HG02840 (cell line): ENCODE data around the gene S100A10.

Experiments used
- ATAC-seq: cut with Tn5 transposase; IDR thresholded peaks from one replicate; pipeline ENCODE4 v1.9.1; 2021; ENCODE audit warnings: mild to moderate bottlenecking, moderate library complexity, moderate number of reproducible peaks; ENCODE audit not compliant: unreplicated experiment, low FRiP score

Gene S100A10

GRCh38 chr1:151968058-151968457 is 25.6 kb downstream of the S100A10 start:
- no peak for ATAC-seq

- ATAC-seq, result no peak
These were observed 26.6 kb downstream of the S100A10 start for GRCh38 chr1:151967091-151967490.

DNA sequence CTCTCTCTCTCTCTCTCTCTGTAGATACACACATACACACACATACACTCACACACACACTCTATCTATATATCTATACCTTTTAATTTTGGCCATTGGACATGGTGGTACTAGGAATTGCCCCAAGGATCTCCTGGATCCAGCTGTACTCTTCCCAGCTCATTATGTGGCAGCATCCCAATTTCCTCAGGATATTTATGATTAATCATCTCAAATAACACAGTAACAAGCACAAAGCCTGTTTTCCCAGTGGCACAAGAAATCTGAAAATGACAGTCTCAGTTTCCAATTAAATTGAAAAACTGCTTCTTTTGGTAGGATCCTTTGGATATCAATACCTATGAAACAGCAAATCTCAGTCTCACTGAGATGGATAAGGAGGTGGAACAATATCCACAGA is 27.6 kb downstream of the S100A10 start:
- no peak for ATAC-seq

DNA sequence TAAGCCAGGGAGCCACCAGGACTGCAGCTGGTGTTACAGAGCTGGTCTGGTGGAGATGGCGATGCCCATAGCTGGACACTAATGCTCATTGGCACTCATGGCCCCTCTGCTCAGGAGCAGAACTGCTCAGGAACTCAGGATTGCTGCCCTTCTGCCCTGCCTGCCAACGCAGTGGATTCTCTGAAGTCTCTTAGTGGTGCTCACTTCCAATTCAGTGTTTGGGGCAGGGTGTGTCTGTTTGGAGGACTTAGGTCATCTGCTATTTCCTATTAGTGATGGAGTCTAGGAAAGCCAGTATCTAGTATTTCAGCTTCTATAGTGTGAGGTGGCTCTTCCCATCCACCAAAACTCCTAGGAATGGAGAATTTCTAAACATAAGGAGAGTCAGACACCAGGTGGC is 29.1 kb downstream of the S100A10 start:
- no peak for ATAC-seq

DNA sequence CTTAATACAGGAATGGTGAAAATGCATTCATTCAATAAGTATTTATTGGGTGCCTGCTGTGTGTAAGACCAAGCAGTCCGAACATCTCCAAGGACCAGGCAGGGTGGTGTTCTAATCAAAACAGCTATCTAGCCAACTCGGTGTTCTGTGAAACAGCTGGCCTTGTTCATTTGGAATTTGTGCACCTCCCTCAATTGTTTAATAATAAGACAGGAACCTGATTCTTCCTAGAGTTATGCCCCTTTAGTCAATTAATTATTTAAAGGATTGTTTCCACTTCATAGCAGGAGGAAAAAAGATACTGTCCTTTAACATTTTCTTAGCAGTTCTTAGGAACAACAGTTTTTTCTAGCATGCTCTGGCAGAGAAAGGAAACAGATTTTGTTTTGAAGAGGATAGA is 30.4 kb downstream of the S100A10 start:
- no peak for ATAC-seq

GRCh38 chr1:151961833-151962232 is 31.8 kb downstream of the S100A10 start:
- ATAC-seq, result no peak

DNA sequence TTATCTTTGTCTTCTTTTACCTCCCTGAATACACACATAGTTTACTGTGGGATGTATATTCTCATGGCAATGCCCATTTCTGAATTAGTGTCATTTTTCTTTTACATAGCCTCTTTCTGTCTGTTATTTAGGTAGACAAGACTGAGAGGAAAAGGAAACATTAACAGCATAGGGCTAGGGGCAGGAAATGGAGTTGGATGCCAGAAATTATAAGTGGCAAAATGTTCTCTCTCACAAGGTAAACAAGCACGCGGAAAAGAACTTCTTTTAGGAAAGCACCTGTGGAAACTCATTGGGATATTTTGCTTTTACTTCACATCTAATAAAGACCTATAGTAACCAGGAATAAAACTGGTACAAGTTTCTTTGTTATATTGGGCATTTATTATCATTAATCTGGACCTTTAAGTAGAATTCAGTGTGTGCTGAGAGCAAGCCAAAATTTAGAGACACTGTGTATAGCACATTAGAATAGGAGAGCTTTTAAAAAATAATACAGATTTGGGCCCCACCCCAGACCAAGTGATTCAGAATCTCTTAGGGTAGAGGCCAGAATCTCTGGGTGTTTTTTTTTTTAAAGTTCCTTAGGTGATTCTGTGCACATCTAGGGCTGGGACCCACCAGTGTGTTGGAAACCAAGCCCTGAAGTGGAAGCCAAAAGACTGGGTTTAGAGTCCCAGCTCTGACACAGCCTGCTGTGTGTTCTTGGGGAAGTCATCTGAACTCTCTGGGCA is 32.7 kb downstream of the S100A10 start:
- no peak for ATAC-seq

- ATAC-seq, result no peak
These were observed 34.7 kb downstream of the S100A10 start for GRCh38 chr1:151958959-151959358.

- ATAC-seq, result no peak
These were observed 36.6 kb downstream of the S100A10 start for GRCh38 chr1:151956957-151957497.

DNA sequence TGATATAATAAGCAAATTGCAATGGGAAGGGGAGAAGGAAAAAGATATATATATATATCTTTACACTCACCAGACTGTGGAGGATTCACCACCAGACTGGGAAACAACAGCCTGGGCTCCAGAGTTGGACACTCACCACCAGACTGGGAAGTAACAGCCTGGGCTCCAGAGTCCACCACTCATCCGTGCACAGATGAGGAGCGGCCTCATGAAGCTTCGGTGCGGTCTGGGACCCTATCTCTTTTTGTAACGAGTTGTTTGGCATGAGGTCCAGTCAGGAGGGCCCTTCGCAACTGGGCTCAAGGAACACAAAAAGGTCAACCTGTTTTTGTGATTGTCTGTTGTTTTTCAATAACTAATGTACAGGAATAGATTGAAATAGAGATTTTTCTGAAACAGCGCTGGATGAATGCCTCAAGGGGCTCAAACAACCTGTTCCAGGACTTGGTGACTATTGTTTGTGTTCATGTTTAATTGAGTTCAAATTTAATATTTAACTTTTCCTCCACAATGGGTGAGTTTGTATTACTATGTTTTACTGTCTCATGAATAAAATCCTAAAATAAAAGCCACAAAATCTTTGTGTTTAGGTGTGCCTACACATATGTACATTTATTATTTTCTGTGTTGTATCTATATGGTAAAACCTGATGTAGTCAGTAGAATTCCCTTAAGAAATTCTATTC is 40.1 kb downstream of the S100A10 start:
- ATAC-seq, result no peak

GRCh38 chr1:151952811-151953210 is 40.8 kb downstream of the S100A10 start:
- no peak for ATAC-seq

- no peak for ATAC-seq
These were observed 44.1 kb downstream of the S100A10 start for GRCh38 chr1:151949371-151950193.

GRCh38 chr1:151948506-151948905 is 45.2 kb downstream of the S100A10 start:
- ATAC-seq, result no peak

DNA sequence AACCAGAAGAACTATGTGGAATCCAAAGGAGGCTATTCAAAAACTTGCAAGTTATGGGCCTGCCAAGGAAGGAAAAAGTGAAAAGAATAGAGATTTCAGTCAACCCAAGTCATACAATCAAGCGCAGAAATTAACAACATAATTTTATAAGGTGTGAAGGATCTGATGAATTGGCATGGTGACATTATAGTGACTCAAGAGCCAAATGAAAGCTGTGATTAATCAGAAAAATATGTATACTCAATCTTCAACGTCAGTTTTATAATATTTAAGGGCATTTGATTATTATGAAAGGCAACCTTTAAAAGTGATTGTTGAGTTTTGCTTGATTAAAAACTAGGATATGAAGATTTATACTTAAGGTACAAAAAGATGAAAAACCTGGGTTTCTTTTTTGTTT is 46.5 kb downstream of the S100A10 start:
- no peak for ATAC-seq

- no peak for ATAC-seq
These were observed 47.6 kb downstream of the S100A10 start for GRCh38 chr1:151945725-151946722.

DNA sequence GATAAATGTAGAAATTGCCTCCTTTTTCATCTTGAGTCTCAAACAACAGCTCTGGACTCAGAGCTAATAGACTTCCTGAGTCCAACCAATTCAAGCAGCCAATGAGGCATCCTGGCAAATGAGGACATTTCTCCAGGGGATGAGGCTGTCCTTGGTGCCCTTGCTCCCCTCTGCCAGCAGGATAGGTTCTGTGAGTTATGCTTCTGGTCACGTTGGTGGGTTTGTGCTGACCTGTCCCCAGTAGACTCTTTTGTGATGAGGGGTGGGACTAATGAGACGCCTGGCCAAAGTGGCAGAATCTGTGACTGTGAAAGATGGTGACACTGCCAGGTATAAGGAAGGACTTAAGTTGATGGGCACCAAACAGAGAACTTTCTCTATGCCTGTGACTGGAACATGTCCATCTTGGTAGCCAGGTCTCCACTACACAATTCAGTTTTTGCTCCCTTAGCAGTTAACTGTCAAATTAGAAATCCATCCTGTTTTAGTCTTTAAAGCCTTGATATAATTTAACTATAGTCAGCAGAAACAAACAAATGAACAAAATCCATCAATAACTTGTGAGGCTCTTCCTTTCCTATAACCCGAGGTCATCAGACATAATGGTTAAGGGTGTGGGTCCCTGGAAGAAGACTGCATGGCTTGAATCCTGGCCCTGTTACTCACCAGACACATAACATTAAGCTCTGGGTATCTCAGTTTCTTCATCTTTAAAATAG is 48.6 kb downstream of the S100A10 start:
- no peak for ATAC-seq

DNA sequence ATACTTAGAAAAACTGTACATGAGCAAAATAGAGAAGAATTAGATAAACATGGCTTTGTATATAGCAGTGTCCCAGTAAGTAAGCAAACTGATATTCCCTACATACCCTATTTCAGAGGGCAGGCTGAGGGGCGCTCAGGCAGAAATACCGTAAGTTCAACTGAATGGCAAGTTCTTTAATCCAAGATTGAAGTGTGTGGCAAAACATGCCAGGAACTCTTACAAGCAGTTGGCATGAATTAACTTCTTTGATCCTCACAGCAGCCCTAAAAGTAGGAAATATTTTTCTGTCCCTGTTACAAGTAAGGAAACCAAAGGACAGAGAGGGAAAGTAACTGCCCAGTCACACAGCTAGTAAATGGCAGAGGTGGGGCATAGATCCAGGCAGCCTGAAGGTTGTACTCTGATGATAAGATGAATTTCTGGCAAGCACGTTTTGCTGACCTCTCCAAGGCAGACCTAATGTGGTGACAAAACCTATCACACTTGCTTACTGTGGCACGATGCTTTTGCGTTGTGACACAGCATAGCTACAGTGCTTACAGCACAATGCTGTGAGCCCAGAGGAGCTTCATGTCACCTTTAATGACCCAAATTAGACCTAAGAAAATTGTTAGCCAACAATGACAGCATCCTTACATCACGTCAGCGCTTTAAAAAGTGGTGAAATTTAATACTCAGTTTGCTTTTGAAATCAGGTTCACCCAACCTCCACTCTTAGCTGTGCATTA is 49.4 kb downstream of the S100A10 start:
- ATAC-seq, result no peak

GRCh38 chr1:151943591-151943990 is 50.1 kb downstream of the S100A10 start:
- ATAC-seq, result no peak

GRCh38 chr1:151942882-151943281 is 50.8 kb downstream of the S100A10 start:
- ATAC-seq, result no peak
